ENCODE results near the gene VIPR1.

Gene VIPR1

GRCh38 chr3:42502429-42503250 is at the start of gene VIPR1:
VIPR1 (plus strand) TSS chr3:42502643; CDS start chr3:42502736, 93 bp downstream.
- no peak for DNase-seq (ENCODE audit: low spot score)

- DNase-seq (ENCODE audit: low spot score): no peak
Measured at GRCh38 chr3:42456211-42456610, 46.2 kb upstream of the VIPR1 start.

GRCh38 chr3:42459151-42459550 is 43.3 kb upstream of the VIPR1 start:
- DNase-seq (ENCODE audit: low spot score): no peak

- DNase-seq (ENCODE audit: low spot score): no peak
Measured at GRCh38 chr3:42461762-42462161, 40.7 kb upstream of the VIPR1 start.

GRCh38 chr3:42463093-42463492 is 39.4 kb upstream of the VIPR1 start:
- DNase-seq (ENCODE audit: low spot score): no peak

GRCh38 chr3:42468111-42468510 is 34.3 kb upstream of the VIPR1 start:
- DNase-seq (ENCODE audit: low spot score): no peak

GRCh38 chr3:42472555-42472954 is 29.9 kb upstream of the VIPR1 start:
- no peak for DNase-seq (ENCODE audit: low spot score)

GRCh38 chr3:42473083-42473932 is 29.1 kb upstream of the VIPR1 start:
- DNase-seq (ENCODE audit: low spot score): peak; percentile 93

- no peak for DNase-seq (ENCODE audit: low spot score)
Measured at GRCh38 chr3:42476225-42477125, 26.0 kb upstream of the VIPR1 start.

- no peak for DNase-seq (ENCODE audit: low spot score)
Measured at GRCh38 chr3:42477696-42478095, 24.7 kb upstream of the VIPR1 start.

GRCh38 chr3:42478830-42479229 is 23.6 kb upstream of the VIPR1 start:
- DNase-seq (ENCODE audit: low spot score): no peak

GRCh38 chr3:42486814-42487565 is 15.5 kb upstream of the VIPR1 start:
- DNase-seq (ENCODE audit: low spot score): no peak

- no peak for DNase-seq (ENCODE audit: low spot score)
Measured at GRCh38 chr3:42488687-42489086, 13.8 kb upstream of the VIPR1 start.

GRCh38 chr3:42489116-42489936 is 13.1 kb upstream of the VIPR1 start:
- DNase-seq (ENCODE audit: low spot score): no peak

GRCh38 chr3:42489937-42490227 is 12.6 kb upstream of the VIPR1 start:
- no peak for DNase-seq (ENCODE audit: low spot score)

GRCh38 chr3:42490243-42490642 is 12.2 kb upstream of the VIPR1 start:
- DNase-seq (ENCODE audit: low spot score): peak; percentile 69

GRCh38 chr3:42491881-42492507 is 10.4 kb upstream of the VIPR1 start:
- DNase-seq (ENCODE audit: low spot score): no peak

- no peak for DNase-seq (ENCODE audit: low spot score)
Measured at GRCh38 chr3:42492508-42493080, 9.8 kb upstream of the VIPR1 start.

- DNase-seq (ENCODE audit: low spot score): no peak
Measured at GRCh38 chr3:42493126-42493797, 9.2 kb upstream of the VIPR1 start.

Measured in kidney capillary endothelial cell (primary cell).